Psoas muscle (tissue), 8 donors: Measurements from ENCODE around the gene SMIM13. TPM values are rescaled to one million over a fixed set of nuclear protein-coding genes. Genes with fewer than 3 reads are reported as not detected.

ENCODE experiments used
- ATAC-seq, 4 donors: fragments of 200-7000 bp; cut with Tn5 transposase; one replicate each; pipeline ENCODE4 v1.9.1; 2020; ENCODE audit warnings: moderate library complexity in 3 of 4, mild to moderate bottlenecking in 2 of 4
- DNase-seq, 2 donors: peaks; one replicate each; pipeline ENCODE4 v3.0.0-alpha.2; 2020
- H3K27ac ChIP-seq: fragments of 200-600 bp; one replicate; pipeline ENCODE4 v1.8.0; 2022
- H3K27me3 ChIP-seq, 3 donors: fragments of 200-600 bp in 1 of 3; one replicate each; pipeline versions ENCODE4 v1.6.1 to v1.8.0; 2013 to 2022; ENCODE audit warnings: low read length in 2 of 3, mild to moderate bottlenecking in 2 of 3, moderate library complexity in 1 of 3; ENCODE audit not compliant: insufficient read depth in 3 of 3
- H3K36me3 ChIP-seq, 2 donors: fragments of 200-600 bp in 1 of 2; one replicate each; pipeline versions ENCODE4 v1.6.1 to v1.8.0; 2013 to 2022; ENCODE audit warnings: low read depth in 1 of 2, mild to moderate bottlenecking in 1 of 2, moderate library complexity in 1 of 2; ENCODE audit not compliant: insufficient read depth in 1 of 2
- H3K4me1 ChIP-seq: fragments of 200-600 bp; one replicate; pipeline ENCODE4 v1.8.0; 2022
- H3K4me3 ChIP-seq: fragments of 200-600 bp; one replicate; pipeline ENCODE4 v1.8.0; 2022; ENCODE audit warnings: mild to moderate bottlenecking
- H3K9me3 ChIP-seq: fragments of 200-600 bp; one replicate; pipeline ENCODE4 v1.8.0; 2022
- WGBS, 3 donors: extraction: QIAGEN DNeasy Blood & Tissue Kit; methylation state at CpG; one replicate each; pipeline versions ENCODE4 v1.1.6 to v1.1.7; 2013; 5-methylcytosine and 5-hydroxymethylcytosine counted together
- intact Hi-C, 2 donors: fragments of 100-400 bp; cut with DNase I; formaldehyde crosslinking; loops; one replicate each; pipeline versions ENCODE4 v1.11.0 to v1.14.2; 2022
- polyA plus RNA-seq, 3 donors: library from polyadenylated mRNA; stranded (reverse); fragments of 200-250 nt; gene quantifications; one replicate each; pipeline ENCODE4 v1.2.3, GENCODE V29; 2013
- total RNA-seq, 4 donors: library from RNA; stranded (reverse); fragmentation: NEBNext Ultra II Directional in 2 of 4; extraction: Animal tissue kit (Norgen Biotek cat#: 25700) in 2 of 4; gene quantifications; one replicate each; pipeline versions ENCODE4 v1.2.1 to v1.2.4, GENCODE V29; 2021 to 2023
- TF ChIP-seq, protein P1 (sequence below): fragments of 200-600 bp; IDR thresholded peaks from one replicate; pipeline ENCODE4 v1.8.0; 2022; ENCODE audit warnings: antibody characterized with exemption
- donor health status: healthy with polysubstance abuse.
- donor health status: DM: no; HTN: no; CAD: no; lungs with moderate emphysema.
- donor health status: Bipolar disorder and iron deficiency.
- donor health status: healthy.
- donor health status: DM: yes; HTN: yes; CAD: no.
- donor health status: DM: no; HTN: no; CAD: no.
- donor health status: DM: no; HTN: no; CAD: no.
- donor health status: DM: yes; HTN: yes; CAD: no.

The SMIM13 gene
- total and polyA plus RNA-seq, 7 donors = 5.6 to 19.1 (median 10.5) TPM

DNA sequence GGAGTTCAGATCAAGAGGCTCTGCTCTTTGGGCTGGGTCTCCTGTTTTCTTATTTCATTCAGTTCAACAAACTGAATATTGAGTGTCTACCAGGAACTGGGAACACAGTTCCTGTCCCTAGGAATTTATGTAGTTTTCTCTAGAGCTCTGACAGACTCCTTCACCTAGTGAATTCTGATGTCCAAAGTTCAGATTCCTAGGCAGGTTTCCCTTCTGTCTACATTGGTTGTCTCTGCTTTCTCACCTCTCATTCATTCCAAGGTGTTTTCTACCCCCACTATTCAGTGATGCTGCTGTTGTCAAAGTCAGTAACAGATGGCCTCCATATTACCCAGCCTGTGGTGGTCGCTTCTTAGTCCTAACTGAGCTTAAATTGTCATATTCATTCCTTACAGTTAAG is 4.4 kb downstream of the SMIM13 start:
- ATAC-seq (no peak), DNase-seq (no peak)
- intact Hi-C loops = no loop called here
- peaks cover 0 to 5% of the 10 kb centered on the region in 2 donors for H3K36me3 ChIP-seq
- no peak overlapping the region for H3K27ac ChIP-seq
- H3K27me3 ChIP-seq = no peaks in the 10 kb centered on the region
- 95 to 97% (median 97%) methylated on average over 1 of the region's 1 CpG for WGBS, 3 donors
- TF ChIP-seq, protein P1, sequence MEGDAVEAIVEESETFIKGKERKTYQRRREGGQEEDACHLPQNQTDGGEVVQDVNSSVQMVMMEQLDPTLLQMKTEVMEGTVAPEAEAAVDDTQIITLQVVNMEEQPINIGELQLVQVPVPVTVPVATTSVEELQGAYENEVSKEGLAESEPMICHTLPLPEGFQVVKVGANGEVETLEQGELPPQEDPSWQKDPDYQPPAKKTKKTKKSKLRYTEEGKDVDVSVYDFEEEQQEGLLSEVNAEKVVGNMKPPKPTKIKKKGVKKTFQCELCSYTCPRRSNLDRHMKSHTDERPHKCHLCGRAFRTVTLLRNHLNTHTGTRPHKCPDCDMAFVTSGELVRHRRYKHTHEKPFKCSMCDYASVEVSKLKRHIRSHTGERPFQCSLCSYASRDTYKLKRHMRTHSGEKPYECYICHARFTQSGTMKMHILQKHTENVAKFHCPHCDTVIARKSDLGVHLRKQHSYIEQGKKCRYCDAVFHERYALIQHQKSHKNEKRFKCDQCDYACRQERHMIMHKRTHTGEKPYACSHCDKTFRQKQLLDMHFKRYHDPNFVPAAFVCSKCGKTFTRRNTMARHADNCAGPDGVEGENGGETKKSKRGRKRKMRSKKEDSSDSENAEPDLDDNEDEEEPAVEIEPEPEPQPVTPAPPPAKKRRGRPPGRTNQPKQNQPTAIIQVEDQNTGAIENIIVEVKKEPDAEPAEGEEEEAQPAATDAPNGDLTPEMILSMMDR = no peak
- H3K9me3 ChIP-seq = no peaks in the 10 kb centered on the region
- no peak overlapping the region for H3K4me3 ChIP-seq
- peaks cover 19% of the 10 kb centered on the region for H3K4me1 ChIP-seq

GRCh38 chr6:11101417-11101816 is 7.8 kb downstream of the SMIM13 start:
- WGBS, 3 donors = 93 to 95% (median 94%) methylated on average over 5 of the region's 5 CpGs
- Histone ChIP-seq H3K4me1 (peaks cover 5% of the 10 kb centered on the region), H3K36me3 (peaks cover 0 to 5% of the 10 kb centered on the region in 2 donors), H3K9me3 (no peaks in the 10 kb centered on the region), H3K27me3 (no peaks in the 10 kb centered on the region), H3K27ac (no peak overlapping the region), H3K4me3 (no peak overlapping the region)
- ATAC-seq (no peak), DNase-seq (no peak)
- TF ChIP-seq, protein P1 = no peak
- intact Hi-C loops = no loop called here

GRCh38 chr6:11103065-11103464 is 9.4 kb downstream of the SMIM13 start:
- intact Hi-C loops = no loop called here
- Histone ChIP-seq H3K27ac (no peak overlapping the region), H3K4me3 (no peak overlapping the region), H3K27me3 (no peaks in the 10 kb centered on the region), H3K36me3 (no peaks in the 10 kb centered on the region), H3K4me1 (peaks cover 5% of the 10 kb centered on the region), H3K9me3 (no peaks in the 10 kb centered on the region)
- TF ChIP-seq, protein P1 = no peak
- no peak for DNase-seq
- 85 to 91% (median 86%) methylated on average over 5 of the region's 5 CpGs for WGBS, 3 donors
- ATAC-seq = no peak

- Histone ChIP-seq H3K4me1 (no peaks in the 10 kb centered on the region), H3K4me3 (no peak overlapping the region), H3K9me3 (no peaks in the 10 kb centered on the region), H3K36me3 (no peaks in the 10 kb centered on the region), H3K27ac (no peak overlapping the region), H3K27me3 (no peaks in the 10 kb centered on the region)
- TF ChIP-seq, protein P1 = no peak
- intact Hi-C loops = no loop called here
- ATAC-seq (no peak), DNase-seq (no peak)
These were observed 15.1 kb downstream of the SMIM13 start for GRCh38 chr6:11108726-11109125.
